ENCODE data around the gene IFT80. TPM values are rescaled to one million over a fixed set of nuclear protein-coding genes. Genes with fewer than 3 reads are reported as not detected.

Gene IFT80
- total and polyA plus RNA-seq, 2 donors (not counting 3 experiments of a cell fraction or from before 2014, with no cell fraction given): 7.3 to 22.5 TPM

DNA sequence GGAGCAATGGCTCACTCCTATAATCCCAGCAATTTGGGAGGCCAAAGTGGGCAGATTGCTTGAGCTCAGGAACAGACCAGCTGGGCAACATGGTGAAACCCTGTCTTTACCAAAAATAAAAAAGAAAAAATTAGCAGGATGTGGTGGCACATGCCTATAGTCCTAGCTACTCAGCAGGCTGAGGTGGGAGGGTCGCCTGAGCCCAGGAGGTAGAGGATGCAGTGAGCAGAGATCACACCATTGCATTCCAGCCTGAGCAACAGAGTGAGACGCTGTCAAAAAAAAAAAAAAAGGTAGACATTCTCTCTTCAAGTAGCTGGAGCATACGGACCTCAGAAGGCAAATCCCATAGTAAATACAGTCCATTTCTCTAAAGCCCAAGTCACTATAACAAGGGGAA lies 180.9 kb downstream of the IFT80 start:
- no peak overlapping the region for H3K9ac ChIP-seq (replicated peaks; ENCODE audit: extremely low read depth, insufficient read depth, low read length)
- H3K27ac ChIP-seq (ENCODE audit: insufficient read depth, low read depth, low read length): no peak overlapping the region
- intact Hi-C loops (cut with micrococcal nuclease): loop anchor here (1.0 kb wide), 1 partner anchor 8 kb away; no protein-coding TSS in a partner anchor
- ChIA-PET CTCF (interaction anchor here (0.9 kb wide), 1 partner anchor 372 kb away, joined by 3 read pairs; no protein-coding TSS in a partner anchor), POLR2A (no interaction called here)
- no peaks in the 10 kb centered on the region for H3K4me1 ChIP-seq (ENCODE audit: control insufficient read depth, extremely low read depth, insufficient read depth, low read length)
- FAIRE-seq (no peak), DNase-seq (ENCODE audit: low read depth, low spot score) (no peak)
- H4K20me1 ChIP-seq (replicated peaks; ENCODE audit: control insufficient read depth, extremely low read depth, insufficient read depth, low read length): no peaks in the 10 kb centered on the region
- peaks cover 8 to 17% of the 10 kb centered on the region in 2 experiments for H3K27me3 ChIP-seq (ENCODE audit: control insufficient read depth in 2 of 2, insufficient read depth in 2 of 2, low read length in 2 of 2)
- H3K9me3 ChIP-seq (replicated peaks; ENCODE audit: control insufficient read depth, insufficient read depth, low read length): no peaks in the 10 kb centered on the region
- dilution Hi-C loops (cut with MboI; ENCODE audit: extremely low pct_ligation_motif_present, low sequenced_read_pairs): loop anchor here (25.0 kb wide), 1 partner anchor 181 kb away; no protein-coding TSS in a partner anchor
- H2AFZ ChIP-seq (ENCODE audit: low read depth, low read length): no peak overlapping the region
- H3K9me1 ChIP-seq (replicated peaks; ENCODE audit: control insufficient read depth, extremely low read depth, insufficient read depth, low read length): no peaks in the 10 kb centered on the region
- H3K36me3 ChIP-seq (ENCODE audit: control insufficient read depth in 2 of 2, extremely low read depth in 1 of 2, insufficient read depth in 2 of 2, low read length in 2 of 2): no peaks in the 10 kb centered on the region
- no peaks in the 10 kb centered on the region for H3K79me2 ChIP-seq (ENCODE audit: control insufficient read depth, insufficient read depth, low read length)
- BruUV-seq (replicated peaks): no TSS peak
- H3K4me2 ChIP-seq (ENCODE audit: insufficient read depth, low read length): no peak overlapping the region
- H3K4me3 ChIP-seq (replicated peaks in 1 of 3; ENCODE audit: insufficient read depth in 1 of 3, low read depth in 1 of 3, low read length in 3 of 3): no peak overlapping the region
- TF ChIP-seq MYC (IDR thresholded peaks at IDR 0.05; ENCODE audit: low read depth, low read length) (no peak), JUN (IDR thresholded peaks at IDR 0.05; ENCODE audit: borderline replicate concordance, insufficient read depth, insufficient read length, low read depth) (no peak), FOS (IDR thresholded peaks at IDR 0.05; ENCODE audit: borderline replicate concordance, insufficient read depth, low read length) (no peak), EZH2 (IDR thresholded peaks at IDR 0.05; ENCODE audit: borderline replicate concordance, low read depth, low read length, severe bottlenecking) (no peak), POLR2A (IDR thresholded peaks at IDR 0.05; ENCODE audit: low read depth, low read length) (no peak), POLR2AphosphoS5 (IDR thresholded peaks at IDR 0.05; ENCODE audit: insufficient read depth, low read depth, low read length) (no peak)
- TF ChIP-seq, protein P1, sequence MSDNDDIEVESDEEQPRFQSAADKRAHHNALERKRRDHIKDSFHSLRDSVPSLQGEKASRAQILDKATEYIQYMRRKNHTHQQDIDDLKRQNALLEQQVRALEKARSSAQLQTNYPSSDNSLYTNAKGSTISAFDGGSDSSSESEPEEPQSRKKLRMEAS (IDR thresholded peaks at IDR 0.05; ENCODE audit: insufficient read depth, insufficient read length): no peak
- TF ChIP-seq, protein P2, sequence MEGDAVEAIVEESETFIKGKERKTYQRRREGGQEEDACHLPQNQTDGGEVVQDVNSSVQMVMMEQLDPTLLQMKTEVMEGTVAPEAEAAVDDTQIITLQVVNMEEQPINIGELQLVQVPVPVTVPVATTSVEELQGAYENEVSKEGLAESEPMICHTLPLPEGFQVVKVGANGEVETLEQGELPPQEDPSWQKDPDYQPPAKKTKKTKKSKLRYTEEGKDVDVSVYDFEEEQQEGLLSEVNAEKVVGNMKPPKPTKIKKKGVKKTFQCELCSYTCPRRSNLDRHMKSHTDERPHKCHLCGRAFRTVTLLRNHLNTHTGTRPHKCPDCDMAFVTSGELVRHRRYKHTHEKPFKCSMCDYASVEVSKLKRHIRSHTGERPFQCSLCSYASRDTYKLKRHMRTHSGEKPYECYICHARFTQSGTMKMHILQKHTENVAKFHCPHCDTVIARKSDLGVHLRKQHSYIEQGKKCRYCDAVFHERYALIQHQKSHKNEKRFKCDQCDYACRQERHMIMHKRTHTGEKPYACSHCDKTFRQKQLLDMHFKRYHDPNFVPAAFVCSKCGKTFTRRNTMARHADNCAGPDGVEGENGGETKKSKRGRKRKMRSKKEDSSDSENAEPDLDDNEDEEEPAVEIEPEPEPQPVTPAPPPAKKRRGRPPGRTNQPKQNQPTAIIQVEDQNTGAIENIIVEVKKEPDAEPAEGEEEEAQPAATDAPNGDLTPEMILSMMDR (IDR thresholded peaks at IDR 0.05; ENCODE audit: extremely low read depth in 1 of 2, insufficient read depth in 1 of 2, low read depth in 1 of 2, low read length in 2 of 2): no peak

All from endothelial cell of umbilical vein (primary cell).